HT1080 (cell line): Measurements from ENCODE around the gene BCL2L1. TPM values are rescaled to one million over a fixed set of nuclear protein-coding genes. Genes with fewer than 3 reads are reported as not detected.

Source experiments
- DNase-seq: peaks from one replicate; pipeline ENCODE4 v3.0.0-alpha.2; 2015; ENCODE audit warnings: low read depth
- total RNA-seq: library from RNA; depleted of rRNA; stranded (reverse); fragments of >200 nt; shearing (Covaris generic); gene quantifications from 2 replicates; pipeline ENCODE4 v1.2.3, GENCODE V29; 2014

BCL2L1 gene
- total RNA-seq, 1 experiment from 2014 or later: 146 TPM

DNA sequence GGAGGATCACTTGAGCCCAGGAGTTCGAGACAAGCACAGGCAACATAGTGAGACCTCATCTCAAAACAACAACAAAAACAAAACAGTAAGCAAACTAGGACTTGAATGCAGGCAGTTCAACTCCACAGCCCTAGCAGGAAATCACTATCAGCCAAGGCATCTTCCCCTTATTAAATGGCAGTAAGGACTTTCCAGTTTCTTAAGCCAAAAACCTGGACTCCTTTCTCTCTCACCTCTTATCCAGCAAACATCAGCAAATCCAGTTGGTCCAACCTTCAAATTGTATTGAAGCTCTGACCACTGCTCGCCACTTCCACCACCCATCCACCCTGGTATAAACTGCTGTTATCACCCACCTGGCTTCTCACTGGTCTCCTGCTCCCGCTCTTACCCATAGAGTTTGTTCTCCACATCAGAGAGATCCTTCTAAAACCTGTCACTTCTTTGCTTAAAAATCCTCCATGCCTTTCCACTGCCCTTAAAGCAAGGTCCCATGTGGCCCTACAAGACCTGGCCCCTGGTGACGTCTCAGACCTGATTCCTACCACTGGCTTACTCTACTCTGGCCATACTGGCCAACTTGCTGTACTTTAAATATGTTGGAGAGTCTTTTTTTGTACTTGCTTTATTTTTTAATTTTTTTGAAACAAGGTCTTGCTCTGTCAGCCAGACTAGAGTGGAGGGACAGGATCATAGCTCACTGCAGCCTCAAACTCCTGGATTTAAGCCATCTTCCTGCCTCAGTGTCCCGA, 27.6 kb downstream of the BCL2L1 start:
- no peak for DNase-seq

DNA sequence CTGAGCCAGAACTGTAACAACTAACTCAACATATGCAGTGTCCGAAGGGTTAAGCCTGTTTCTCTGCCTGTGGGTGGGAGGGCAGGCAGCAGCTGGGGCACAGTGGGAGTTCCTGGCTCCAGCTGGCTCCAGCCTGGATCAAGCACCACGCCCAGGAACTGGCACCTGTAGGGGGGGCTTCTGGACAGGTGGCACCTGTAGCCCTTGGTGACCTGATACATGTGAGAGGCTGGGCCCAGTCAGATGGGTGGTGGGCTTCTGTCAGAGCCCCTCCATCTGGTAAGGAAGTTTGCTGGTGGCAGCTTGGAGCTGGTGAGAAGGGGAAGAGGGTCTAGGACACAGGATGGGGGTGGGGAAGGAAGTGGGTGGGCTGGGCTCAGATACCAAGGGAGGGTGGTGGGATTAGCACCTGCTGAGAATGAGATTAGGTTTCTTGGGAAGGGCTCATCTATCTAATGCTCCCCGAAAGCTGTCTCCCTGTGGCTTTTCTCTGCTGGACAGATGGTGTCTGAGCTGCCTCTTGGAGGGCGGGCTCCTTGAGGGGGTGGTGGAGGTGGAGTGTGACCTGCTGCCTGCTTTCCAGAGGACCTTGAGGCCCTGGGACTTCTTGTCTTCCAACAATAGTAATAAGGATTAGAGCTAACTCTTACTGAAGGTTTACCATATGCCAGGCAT, 28.5 kb downstream of the BCL2L1 start:
- DNase-seq: no peak

DNA sequence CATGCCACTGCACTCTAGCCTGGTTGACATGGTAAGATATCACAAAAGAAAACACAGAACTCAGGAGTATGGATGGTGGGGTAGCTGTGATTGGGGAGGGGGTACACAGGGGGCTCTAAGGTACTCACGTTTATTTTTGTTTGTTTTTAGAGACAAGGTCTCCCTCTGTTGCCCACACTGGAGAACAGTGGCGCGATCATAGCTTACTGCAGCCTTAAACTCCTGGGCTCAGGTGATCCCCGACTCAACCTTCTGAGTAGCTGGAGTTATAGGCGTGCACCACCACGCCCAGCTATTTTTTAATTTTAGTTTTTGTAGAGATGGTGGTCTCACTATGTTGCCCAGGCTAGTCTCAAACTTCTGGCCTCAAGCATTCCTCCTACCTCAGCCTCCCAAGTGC, 29.3 kb downstream of the BCL2L1 start:
- no peak for DNase-seq

DNA sequence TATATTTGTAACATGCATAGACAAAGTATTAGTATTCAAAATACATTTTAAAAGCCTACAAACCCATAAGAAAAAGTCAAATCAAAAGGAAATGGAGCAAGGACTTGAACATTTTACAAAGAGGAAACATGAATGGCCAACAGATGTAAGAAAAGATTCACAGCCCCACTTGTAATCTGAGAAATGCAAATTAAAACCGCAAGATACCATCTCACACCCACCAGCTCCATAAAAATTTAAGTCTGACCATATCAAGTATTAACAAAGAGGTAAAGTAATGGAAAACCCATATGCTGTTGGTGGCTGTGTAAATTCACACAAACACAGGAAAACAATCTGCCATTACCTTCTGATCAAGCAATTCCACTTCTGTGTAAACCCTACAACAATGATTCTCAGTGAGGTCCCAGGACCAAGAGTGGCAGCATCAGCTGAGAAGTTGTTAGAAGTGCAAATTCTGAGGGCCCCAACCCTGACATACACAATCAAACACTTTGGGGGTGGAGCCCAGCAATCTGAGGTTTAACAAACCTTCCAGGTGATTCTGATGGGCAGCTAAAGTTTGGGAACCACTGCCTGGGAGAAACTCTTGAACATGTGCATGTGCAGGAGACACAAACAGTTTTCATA, 30.9 kb downstream of the BCL2L1 start:
- DNase-seq: no peak

DNA sequence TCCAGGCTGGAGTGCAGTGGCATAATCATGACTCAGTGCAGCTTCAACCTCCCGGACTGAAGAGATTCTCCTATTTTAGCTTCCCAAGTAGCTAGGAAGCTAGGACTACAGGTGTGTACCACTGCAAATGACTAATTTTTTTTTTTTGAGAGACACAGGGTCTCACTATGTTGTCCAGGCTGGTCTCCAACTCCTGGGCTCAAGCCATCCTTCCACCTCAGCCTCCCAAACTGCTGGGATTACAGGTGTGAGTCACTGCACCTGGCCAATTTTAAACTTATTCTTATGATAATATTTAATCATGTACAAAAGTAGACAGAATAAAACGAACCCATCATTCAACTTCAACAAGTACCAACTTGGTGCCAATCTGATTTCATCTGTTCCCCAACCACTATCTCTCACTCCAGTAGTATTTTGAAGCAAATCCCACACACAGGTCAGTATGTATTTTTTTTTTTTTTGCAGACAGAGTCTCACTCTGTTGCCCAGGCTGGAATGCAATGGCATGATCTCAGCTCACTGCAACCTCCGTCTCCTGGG, 32.5 kb downstream of the BCL2L1 start:
- no peak for DNase-seq

DNA sequence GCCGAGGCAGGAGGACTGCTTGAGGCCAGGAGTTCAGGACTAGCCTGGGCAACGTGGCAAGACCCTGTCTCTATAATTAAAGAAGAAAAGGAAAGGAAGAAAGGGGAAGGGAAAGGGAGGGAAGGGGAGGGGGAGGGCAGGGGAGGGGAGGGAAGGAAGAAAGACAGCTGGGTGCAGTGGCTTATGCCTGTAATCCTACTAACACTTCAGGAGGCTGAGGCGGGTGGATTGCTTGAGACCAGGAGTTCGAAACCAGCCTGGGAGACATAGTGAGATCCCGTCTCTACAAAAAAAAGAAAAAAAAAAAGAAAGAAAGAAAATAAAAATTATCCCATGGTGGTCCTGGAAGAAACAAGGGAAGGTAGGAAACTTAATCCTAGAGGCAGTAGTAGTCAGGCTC, 33.5 kb downstream of the BCL2L1 start:
- no peak for DNase-seq

DNA sequence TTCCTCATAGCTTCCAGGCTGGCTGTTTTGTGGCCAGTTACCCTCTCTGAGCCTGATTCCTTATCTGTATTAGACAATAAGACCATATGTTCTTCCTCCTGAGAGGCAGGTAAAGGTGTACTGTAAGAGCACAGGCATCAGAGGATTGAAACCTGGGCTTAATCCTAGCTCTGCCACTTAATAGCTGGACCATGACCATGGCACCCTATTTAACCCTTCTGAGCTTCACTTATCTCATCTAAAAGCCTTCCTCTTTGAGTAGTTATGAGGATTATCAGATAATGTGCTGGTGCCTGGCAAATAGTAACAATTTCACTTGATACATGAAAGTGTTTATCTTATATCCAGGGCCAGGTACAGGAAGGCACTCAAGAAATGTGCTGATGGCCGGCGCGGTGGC, 34.9 kb downstream of the BCL2L1 start:
- no peak for DNase-seq

DNA sequence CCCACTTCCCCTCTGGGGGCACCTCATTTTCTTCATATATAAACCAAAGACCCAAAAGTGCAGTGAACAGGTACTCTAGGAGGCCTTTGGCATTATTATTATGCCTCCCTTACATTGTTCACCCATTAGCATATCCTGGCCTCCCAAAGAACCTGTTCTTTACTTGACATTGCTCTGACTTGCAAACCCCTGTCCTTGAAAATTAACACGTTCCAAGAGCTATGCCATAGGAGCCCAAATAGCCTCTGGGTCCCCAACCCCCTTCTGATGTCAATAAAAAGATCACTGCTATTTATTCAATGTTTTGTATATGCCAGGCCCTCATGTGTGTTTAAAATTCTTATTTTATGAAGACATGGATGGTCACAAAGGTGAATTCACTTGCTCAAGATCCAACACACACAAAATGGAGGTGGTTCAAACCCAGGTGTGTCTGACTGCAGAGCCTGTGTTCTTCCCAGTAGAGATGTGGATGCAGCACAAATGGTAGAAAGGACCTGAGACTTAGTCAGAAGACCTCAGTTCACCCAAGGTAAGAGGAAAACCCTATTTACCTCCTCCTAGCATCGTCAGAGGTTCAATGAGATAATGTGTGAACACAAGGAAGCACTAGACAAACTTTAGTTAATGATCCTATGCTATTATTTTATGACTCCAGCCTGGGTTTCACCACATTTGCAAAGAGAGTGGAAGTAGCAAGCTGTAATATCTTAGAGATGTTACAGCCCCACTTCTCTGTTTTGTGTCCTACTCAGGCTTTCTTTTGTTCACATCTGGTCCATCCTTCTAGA, 36.6 kb downstream of the BCL2L1 start:
- no peak for DNase-seq

DNA sequence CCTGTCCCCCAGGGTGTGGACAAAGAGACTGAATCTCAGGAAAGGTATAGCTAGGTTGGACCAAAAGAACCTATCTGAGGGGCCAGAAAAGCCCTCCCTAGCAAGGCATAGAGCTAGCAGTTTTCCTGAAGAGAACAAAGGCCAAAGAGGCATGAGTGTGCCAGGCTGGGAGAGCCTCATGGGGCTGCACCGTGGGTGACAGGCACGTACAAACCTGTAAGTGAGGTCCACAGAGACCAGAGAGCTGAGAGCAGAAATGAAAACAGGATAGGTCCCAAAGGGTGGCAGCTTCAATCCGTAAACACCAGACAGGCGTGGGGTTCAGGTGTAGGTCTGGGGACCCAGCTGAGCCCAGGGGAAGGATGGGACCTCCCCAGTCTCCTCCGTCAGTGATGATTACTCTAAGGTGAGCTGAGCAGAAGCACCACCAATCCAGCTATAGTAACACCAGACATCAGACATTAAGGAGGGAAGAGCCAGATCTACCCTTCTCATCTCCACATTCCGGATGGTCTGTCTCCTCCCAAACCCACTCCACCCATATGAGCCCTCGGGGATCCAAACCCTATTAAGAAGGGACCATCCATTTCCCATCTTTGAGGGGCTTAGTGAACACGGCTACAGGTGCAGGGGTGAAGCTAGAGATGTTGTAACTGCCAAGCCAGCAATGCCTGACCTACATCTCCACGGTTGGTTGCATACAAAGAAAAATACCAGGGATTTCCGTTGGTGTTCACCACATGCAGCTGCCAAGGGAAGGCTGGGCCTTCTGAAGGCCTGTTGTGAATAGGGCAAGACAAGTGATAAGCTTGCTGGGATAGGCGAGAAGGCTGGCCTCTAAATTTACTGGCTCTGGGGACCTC, 38.3 kb downstream of the BCL2L1 start:
- no peak for DNase-seq

DNA sequence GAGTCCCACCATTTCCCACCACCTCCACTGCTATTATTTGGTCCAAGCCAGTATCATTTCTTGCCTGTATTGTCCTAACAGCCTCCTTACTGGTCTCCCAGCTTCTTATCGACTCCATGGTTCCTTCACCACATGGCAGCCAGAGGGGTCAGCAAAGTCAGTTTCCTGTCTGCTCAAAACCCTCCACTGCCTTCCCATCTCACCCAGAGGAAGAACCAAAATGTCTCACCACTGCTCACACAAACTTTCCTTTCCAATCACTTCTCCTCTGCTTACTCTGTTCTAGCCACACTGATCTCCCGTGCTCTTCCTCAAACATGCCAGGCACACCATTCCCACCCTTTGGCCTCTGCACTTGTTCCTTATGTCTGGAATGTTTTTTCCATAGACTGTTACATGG, 39.7 kb downstream of the BCL2L1 start:
- no peak for DNase-seq

DNA sequence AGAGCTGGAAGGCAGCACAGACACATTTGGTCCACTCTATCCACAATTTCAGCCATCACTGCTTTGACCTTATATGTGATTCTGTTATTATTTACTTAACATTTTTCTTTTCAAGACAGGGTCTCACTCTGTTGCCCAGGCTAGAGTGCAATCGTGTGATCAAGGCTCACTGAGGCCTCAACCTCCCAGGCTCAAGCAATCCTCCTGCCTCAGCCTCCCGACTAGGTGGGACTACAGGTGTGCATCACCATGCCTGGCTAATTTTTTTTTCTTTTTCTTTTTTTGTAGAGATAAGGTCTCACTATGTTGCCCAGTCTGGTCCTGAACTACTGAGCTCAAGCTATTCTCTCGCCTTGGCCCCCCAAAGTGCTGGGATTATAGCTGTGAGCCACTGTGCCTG, 40.3 kb downstream of the BCL2L1 start:
- DNase-seq: no peak

DNA sequence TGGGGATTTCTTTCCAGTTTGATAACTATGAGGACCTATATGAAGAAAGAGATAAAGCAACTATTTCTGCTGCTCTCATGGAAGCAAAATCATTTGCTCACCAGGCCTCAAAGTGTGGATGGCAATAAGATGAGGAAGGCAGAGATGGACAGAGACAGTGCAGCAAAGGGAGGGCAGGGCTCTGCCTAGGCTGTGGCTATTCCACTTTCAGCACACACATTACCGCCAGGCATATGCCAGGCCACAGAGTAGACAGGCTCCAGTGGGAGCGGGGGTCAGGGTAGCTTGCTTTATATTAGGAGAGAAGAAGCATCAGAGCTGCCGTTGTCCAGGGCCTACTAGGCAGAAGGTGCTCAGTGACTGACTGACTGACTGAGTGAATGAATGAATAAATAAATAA, 40.9 kb downstream of the BCL2L1 start:
- no peak for DNase-seq

DNA sequence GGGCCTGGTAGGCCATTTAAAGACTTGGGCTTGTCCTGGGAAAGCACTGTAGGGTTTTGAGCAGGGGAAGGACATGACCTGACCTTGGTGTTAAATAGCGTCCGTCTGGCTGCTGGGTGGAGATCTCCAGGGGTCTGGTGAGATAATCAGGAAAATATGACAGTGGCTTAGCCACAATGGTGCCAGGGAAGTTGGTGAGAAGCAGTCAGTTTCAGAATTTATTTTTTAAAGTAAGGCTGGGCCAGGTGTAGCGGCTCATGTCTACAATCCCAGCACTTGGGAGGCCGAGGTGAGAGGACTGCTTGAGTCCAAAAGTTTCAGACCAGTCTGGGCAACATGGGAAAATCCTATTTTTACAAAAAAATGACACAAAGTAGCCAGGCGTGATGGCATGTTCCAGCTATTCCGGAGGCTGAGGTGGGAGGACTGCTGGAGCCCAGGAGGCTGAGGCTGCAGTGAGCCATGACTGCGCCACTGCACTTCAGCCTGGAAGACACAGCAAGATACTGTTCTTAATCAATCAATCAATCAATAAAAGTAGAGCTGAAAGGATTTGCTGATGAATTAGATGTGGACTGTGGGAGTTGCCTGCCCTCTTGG, 41.4 kb downstream of the BCL2L1 start:
- DNase-seq: no peak

DNA sequence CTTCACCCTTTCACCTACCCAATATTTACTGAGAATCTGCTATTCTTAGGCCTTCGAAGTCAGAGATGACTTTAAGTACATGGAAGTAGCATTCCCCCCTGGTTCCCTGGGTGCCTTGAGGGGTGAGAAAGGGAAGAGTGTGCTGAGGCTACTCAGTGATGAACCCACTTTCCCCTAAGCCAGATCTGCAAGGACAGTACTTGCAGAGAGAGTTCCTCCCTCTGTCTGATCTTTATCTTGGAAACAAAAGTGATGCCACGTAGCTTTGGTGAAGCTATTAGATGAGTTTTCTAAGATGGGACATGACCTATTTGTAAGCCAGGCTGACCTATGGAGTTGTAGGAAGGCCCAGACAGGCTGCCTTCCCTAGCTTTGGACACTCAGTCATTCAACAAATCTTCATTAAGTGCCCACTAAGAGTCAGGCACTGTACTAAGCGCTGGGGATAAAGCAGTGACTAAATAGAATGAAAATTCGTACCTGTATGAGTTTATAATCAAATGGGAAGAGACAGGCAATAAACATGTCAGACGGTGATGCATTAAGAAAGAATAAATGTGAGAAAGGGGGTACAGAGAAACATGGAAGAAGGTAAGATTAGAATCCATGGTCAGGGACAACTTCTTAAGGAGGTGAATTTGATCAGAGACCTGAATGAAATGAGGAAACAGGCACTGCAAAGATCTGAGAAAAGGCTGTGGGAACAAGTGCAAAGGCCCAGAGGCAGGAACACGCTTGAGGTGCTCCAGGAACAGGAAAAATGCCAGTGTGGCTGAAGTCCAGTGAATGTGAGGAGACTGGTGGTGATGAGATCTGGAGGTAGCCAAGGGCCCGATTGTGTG, 42.2 kb downstream of the BCL2L1 start:
- DNase-seq: no peak

DNA sequence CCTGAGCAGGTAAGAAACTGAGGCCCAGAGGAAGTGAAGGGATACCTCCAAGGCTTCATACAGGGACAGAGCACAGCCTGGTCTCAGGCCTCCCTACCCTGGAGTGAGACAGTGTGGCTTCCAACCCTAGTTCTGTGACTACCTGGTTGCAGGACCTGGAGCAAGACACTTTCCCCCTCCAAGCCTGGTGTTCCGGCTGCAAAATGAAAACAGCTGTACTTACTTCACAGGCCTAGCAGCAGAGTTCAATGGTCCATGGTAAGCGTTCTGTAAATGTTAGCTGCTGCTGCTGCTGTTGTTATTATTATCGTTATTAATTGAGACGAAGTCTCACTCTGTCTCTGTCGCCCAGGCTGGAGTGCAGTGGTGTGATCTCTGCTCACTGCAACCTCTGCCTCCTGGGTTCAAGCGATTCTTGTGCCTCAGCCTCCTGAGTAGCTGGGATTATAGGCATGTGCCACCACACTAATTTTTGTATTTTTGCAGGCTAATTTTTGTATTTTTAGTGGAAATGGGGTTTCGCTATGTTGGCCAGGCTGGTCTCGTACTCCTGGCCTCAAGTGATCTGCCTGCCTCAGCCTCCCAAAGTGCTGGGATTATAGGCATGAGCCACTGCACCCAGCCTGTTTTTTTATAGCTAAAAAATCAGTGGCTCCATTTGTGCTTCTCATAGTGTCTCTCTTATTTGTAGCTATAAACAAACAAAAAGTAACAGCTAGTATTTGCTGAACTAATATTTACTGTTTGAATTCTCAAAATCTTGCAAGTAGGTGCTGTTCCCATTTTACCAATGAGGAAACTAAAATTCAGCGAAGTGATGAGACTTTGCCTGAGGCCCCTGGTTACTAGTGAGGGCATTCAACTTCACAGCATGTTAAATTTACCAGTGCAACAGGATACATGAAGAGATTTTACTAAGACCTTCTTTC, 43.0 kb downstream of the BCL2L1 start:
- DNase-seq: no peak

DNA sequence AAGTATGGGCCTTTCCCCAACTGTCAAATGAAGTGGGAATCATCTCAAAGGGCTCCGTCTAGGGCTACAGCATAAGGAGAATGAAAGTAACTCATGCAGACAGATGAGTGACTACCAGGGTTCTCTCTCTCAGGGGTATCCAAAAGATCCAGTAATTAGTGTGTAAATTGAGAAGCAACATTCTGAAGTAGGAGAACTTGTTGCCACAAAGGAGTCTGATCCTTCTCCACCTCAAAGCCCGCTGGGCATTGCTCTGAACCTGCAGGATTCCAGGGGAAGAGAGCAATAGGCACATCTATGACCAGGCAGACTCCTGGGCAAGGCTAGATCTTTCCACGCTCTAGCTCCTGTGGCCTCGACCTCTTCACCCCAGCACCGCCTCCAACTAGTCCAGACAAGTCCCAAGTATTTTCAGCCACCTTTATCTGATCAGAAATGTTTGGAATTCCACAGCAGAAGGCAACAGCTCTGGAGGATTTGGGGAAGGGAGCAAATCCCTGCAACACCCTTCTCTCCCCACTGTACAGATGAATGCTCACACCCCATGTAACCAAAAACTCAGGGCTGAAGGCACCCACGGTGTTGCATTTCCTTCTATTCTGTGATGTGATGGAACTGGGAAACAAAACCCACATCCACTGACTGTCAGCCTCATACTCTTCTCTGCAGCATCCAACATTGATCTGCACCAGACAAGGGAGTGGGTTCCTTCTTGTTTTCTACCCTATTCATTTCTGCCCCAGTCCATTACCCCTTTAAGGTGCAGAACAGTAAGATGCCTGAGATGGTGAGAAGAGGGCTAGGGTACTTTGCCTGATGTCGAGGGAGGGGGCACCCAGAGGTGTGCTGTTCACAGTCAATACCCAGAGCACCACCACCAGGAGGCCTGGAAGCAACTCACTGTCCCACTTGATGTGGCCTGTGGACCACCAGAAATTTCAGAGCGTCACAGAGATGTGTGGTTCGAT, 44.0 kb downstream of the BCL2L1 start:
- DNase-seq: no peak
